Vagina (tissue), 2 donors: ENCODE measurements around the gene ITPK1.

Experiments
- CTCF ChIP-seq, 3 experiments: fragments of 450-650 bp in 2 of 3; fragments of 200-600 bp in 1 of 3; sonication (generic) in 1 of 3; IDR thresholded peaks; one replicate each; pipeline ENCODE4 v1.5.1; 2017 to 2019; ENCODE audit warnings: antibody characterized with exemption in 3 of 3, mild to moderate bottlenecking in 2 of 3, moderate library complexity in 2 of 3
- POLR2A ChIP-seq, 2 donors: fragments of 450-650 bp; IDR thresholded peaks; one replicate each; pipeline ENCODE4 v1.6.1; 2017; ENCODE audit warnings: antibody characterized with exemption in 2 of 2, mild to moderate bottlenecking in 2 of 2, moderate library complexity in 2 of 2

GRCh38 chr14:93083917-93084316 lies 31.8 kb downstream of the ITPK1 start:
- TF ChIP-seq CTCF (IDR thresholded peaks at IDR 0.05) (no peak), POLR2A (IDR thresholded peaks at IDR 0.05) (no peak)
